HL-60 (cell line): ENCODE measurements around the gene ACTG1.

ENCODE experiments used
- DNase-seq, 2 experiments: peaks; one replicate each; pipeline ENCODE4 v3.0.0-alpha.2; 2010 to 2020; ENCODE audit warnings: low read depth in 1 of 2, low spot score in 1 of 2
- H3K27ac ChIP-seq: fragments of 250-450 bp; sonication (Bioruptor Pico); replicated peaks from 2 replicates; pipeline ENCODE4 v1.5.1; 2020; ENCODE audit warnings: mild to moderate bottlenecking, moderate library complexity
- H3K27me3 ChIP-seq: fragments of 250-450 bp; sonication (Bioruptor Pico); 2 replicates; pipeline ENCODE4 v1.5.1; 2021; ENCODE audit warnings: mild to moderate bottlenecking, moderate library complexity; ENCODE audit not compliant: insufficient read depth, poor library complexity, severe bottlenecking
- H3K4me3 ChIP-seq: replicated peaks from 2 replicates; pipeline ENCODE4 v1.5.1; 2011; ENCODE audit warnings: mild to moderate bottlenecking, control low read depth, low read length; ENCODE audit not compliant: insufficient read depth
- GABPA ChIP-seq: IDR thresholded peaks from 2 replicates; pipeline ENCODE4 v1.6.1; 2012; ENCODE audit warnings: low read depth
- POLR2AphosphoS5 ChIP-seq: IDR thresholded peaks from 2 replicates; pipeline ENCODE4 v1.6.1; 2012; ENCODE audit warnings: low read depth
- REST ChIP-seq: IDR thresholded peaks from 2 replicates; pipeline ENCODE4 v1.6.1; 2012; ENCODE audit warnings: low read depth; ENCODE audit not compliant: insufficient replicate concordance
- SPI1 ChIP-seq: IDR thresholded peaks from 2 replicates; pipeline ENCODE4 v1.6.1; 2012; ENCODE audit warnings: low read depth, mild to moderate bottlenecking, borderline replicate concordance
- TF ChIP-seq, protein P1 (sequence below): IDR thresholded peaks from one replicate; pipeline ENCODE4 v1.5.1; 2011; ENCODE audit warnings: low read length, control low read depth, inconsistent platforms; ENCODE audit not compliant: insufficient read depth

Gene ACTG1

DNA sequence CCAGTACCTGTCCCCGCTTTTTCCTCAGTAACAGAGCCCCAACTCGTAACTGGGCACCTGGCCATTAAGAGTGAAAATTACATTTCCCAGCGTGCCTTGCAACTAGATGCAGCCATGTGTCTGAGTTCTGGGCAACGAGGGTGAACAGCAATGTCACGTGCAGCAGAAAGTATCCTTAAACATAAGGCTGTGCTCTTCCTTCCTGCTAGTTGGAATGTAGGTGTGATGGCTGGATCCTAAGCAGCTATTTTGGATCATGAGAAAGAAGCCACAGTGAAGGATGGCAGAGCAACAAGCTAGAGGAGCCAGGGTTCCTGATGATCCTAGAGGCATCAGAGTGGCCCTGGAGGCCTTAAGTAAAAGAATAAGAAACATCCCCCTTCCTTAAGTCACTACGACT, 36.0 kb downstream of the ACTG1 start:
- Histone ChIP-seq H3K27ac (no peak overlapping the region), H3K4me3 (no peak overlapping the region), H3K27me3 (no peaks in the 10 kb centered on the region)
- DNase-seq, result no peak
- TF ChIP-seq, protein P1, sequence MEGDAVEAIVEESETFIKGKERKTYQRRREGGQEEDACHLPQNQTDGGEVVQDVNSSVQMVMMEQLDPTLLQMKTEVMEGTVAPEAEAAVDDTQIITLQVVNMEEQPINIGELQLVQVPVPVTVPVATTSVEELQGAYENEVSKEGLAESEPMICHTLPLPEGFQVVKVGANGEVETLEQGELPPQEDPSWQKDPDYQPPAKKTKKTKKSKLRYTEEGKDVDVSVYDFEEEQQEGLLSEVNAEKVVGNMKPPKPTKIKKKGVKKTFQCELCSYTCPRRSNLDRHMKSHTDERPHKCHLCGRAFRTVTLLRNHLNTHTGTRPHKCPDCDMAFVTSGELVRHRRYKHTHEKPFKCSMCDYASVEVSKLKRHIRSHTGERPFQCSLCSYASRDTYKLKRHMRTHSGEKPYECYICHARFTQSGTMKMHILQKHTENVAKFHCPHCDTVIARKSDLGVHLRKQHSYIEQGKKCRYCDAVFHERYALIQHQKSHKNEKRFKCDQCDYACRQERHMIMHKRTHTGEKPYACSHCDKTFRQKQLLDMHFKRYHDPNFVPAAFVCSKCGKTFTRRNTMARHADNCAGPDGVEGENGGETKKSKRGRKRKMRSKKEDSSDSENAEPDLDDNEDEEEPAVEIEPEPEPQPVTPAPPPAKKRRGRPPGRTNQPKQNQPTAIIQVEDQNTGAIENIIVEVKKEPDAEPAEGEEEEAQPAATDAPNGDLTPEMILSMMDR, result no peak
- TF ChIP-seq GABPA, result no peak

DNA sequence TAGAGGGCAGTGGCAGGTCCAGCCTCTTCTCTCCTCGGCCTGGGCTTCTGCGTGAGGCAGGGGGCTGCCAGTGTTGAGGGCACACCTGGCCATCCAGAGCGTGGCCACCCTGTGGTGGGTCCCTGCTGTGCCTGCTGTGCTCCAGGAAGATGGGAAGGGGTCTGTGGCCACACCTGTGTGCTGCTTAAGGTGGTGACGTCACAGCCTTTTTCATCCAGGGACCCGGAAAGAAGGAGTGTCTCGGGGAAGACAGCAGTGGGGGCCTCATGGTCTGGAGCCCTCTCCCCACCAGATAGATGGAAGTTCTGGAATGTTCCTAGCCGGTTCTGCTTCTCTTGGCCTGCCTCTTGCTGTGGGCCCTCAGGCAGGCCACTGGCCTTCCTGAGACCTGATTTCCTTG, 36.5 kb downstream of the ACTG1 start:
- TF ChIP-seq POLR2AphosphoS5 (no peak), GABPA (no peak), REST (no peak), SPI1 (no peak)
- Histone ChIP-seq H3K27me3 (no peaks in the 10 kb centered on the region), H3K4me3 (no peak overlapping the region), H3K27ac (no peak overlapping the region)
- DNase-seq, result no peak

DNA sequence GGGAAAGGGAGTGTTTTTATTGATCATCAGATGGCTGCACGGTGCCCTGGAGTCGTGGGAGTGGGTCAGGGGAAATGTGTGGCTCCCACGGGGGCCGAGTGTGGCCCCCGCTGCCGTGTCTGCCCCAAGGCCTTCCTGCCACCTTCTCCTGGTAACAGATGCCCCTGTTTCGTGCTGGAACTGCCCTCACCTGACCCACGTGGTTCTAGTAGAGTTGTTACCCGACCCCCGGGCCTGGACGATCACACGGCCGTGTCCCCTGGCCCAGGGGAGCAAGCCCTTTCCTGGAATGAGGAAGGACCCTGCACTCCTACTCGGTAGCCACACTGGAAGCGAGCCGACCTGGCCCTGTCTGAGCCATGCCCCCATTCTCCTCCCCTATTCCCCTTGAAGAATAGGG, 37.6 kb downstream of the ACTG1 start:
- no peak overlapping the region for H3K27ac ChIP-seq
- no peak for DNase-seq
- no peak overlapping the region for H3K4me3 ChIP-seq
- TF ChIP-seq SPI1 (no peak), REST (no peak), GABPA (no peak), POLR2AphosphoS5 (no peak)
- TF ChIP-seq, protein P1, result no peak
- H3K27me3 ChIP-seq, result no peaks in the 10 kb centered on the region

GRCh38 chr17:81473019-81473418, 39.6 kb downstream of the ACTG1 start:
- DNase-seq, result no peak
- H3K27me3 ChIP-seq, result no peaks in the 10 kb centered on the region
- no peak for TF ChIP-seq GABPA
- TF ChIP-seq, protein P1, result no peak
- no peak for TF ChIP-seq SPI1
- no peak for TF ChIP-seq REST
- no peak for TF ChIP-seq POLR2AphosphoS5
- H3K4me3 ChIP-seq, result no peak overlapping the region
- H3K27ac ChIP-seq, result no peak overlapping the region
